ENCODE data around the gene ARHGAP40.

- no peak for TF ChIP-seq ZNF274 (IDR thresholded peaks at IDR 0.05; ENCODE audit: low read depth, low read length)
- TF ChIP-seq SUZ12 (IDR thresholded peaks at IDR 0.05; ENCODE audit: extremely low read depth, insufficient read depth, insufficient read length): no peak
- TF ChIP-seq YY1 (IDR thresholded peaks at IDR 0.05; ENCODE audit: insufficient read depth, insufficient read length): no peak
Observed at GRCh38 chr20:38566036-38566598, 35.5 kb upstream of the ARHGAP40 start.
